HepG2 (cell line): ENCODE measurements around the gene PPP2R5D. TPM values are rescaled to one million over a fixed set of nuclear protein-coding genes. Genes with fewer than 3 reads are reported as not detected.

Experiments
- ATAC-seq: fragments of 200-7000 bp; cut with Tn5 transposase; 3 replicates; pipeline ENCODE4 v1.9.1; 2020; ENCODE audit warnings: mild to moderate bottlenecking, moderate library complexity
- BruUV-seq: library from RNA; stranded (reverse); fragments of 400-500 nt; replicated peaks from 2 replicates; lab custom pipeline; 2021; lab: Mats Ljungman, UMichigan
- CTCF ChIA-PET: fragments of 300-600 bp; formaldehyde crosslinking; extraction: SDS; loops from one replicate; lab custom pipeline; 2021; ENCODE audit warnings: low total read pairs, inconsistent platforms, low intra/inter-chr PET ratio; lab: Yijun Ruan, JAX
- POLR2A ChIA-PET: fragments of 350-600 bp; sonication (Branson Sonifier 250); formaldehyde crosslinking; loops from one replicate; lab custom pipeline; 2020; ENCODE audit warnings: antibody characterized with exemption, inconsistent platforms; lab: Yijun Ruan, JAX
- DNase-seq: peaks from one replicate; pipeline ENCODE4 v3.0.0-alpha.2; 2015; ENCODE audit warnings: low spot score
- FAIRE-seq: peaks from 3 replicates; lab custom pipeline; 2011; peaks lifted over from hg19 to GRCh38; lab: Jason Lieb, UNC
- H2AFZ ChIP-seq: one replicate; pipeline ENCODE4 v1.6.1; 2011; ENCODE audit warnings: low read length, inconsistent platforms
- H3K27ac ChIP-seq: fragments of 300-600 bp; 3 replicates; pipeline ENCODE4 v1.8.0; 2011; ENCODE audit warnings: mixed run types, mild to moderate bottlenecking, mixed read lengths, low read length, inconsistent platforms; ENCODE audit not compliant: insufficient read depth; ENCODE audit errors: extremely low read length
- H3K27me3 ChIP-seq, 2 experiments: fragments of 200-600 bp in 1 of 2; 2 replicates in 1 of 2; 3 replicates in 1 of 2; pipeline versions ENCODE4 v1.6.0 to v1.8.0; 2011; ENCODE audit warnings: low read length in 2 of 2, mild to moderate bottlenecking in 2 of 2, moderate library complexity in 2 of 2, inconsistent platforms in 1 of 2; ENCODE audit not compliant: insufficient read depth in 2 of 2, control insufficient read depth in 1 of 2
- H3K36me3 ChIP-seq, 2 experiments: fragments of 200-600 bp in 1 of 2; replicated peaks in 1 of 2; 2 replicates in 1 of 2; 3 replicates in 1 of 2; pipeline versions ENCODE4 v1.5.1 to v1.8.0; 2011; ENCODE audit warnings: low read length in 2 of 2, inconsistent platforms in 1 of 2; ENCODE audit not compliant: insufficient read depth in 2 of 2, control insufficient read depth in 1 of 2
- H3K4me1 ChIP-seq: 2 replicates; pipeline ENCODE4 v1.5.1; 2012; ENCODE audit warnings: low read length, inconsistent platforms; ENCODE audit not compliant: insufficient read depth
- H3K4me2 ChIP-seq: 2 replicates; pipeline ENCODE4 v1.6.0; 2011; ENCODE audit warnings: low read depth, low read length, inconsistent platforms
- H3K4me3 ChIP-seq, 3 experiments: fragments of 200-600 bp in 1 of 3; sonication (generic), shearing (Covaris generic) in 1 of 3; replicated peaks in 1 of 3; 2 replicates each; pipeline ENCODE4 v1.5.1; 2011 to 2016; ENCODE audit warnings: low read length in 3 of 3, inconsistent platforms in 2 of 3, low read depth in 2 of 3, mild to moderate bottlenecking in 2 of 3, control low read depth in 1 of 3, mixed read lengths in 1 of 3; ENCODE audit not compliant: insufficient read depth in 1 of 3
- H3K79me2 ChIP-seq: one replicate; pipeline ENCODE4 v1.6.1; 2011; ENCODE audit warnings: low read length, inconsistent platforms; ENCODE audit not compliant: insufficient read depth
- H3K9ac ChIP-seq: 2 replicates; pipeline ENCODE4 v1.6.0; 2011; ENCODE audit warnings: mild to moderate bottlenecking, low read depth, low read length, inconsistent platforms; ENCODE audit not compliant: insufficient read depth
- H3K9me3 ChIP-seq: 2 replicates; pipeline ENCODE4 v1.5.1; 2012; ENCODE audit warnings: mild to moderate bottlenecking, low read length
- H4K20me1 ChIP-seq: 2 replicates; pipeline ENCODE4 v1.6.0; 2011; ENCODE audit warnings: inconsistent platforms, mild to moderate bottlenecking, low read length, moderate library complexity; ENCODE audit not compliant: insufficient read depth
- ARID2 ChIP-seq: sonication (generic); formaldehyde crosslinking; IDR thresholded peaks from 2 replicates; pipeline ENCODE4 v1.8.1; 2022; ENCODE audit warnings: mild to moderate bottlenecking, missing genetic modification reagents, borderline replicate concordance
- ATF7-NPFF ChIP-seq: sonication (generic); formaldehyde crosslinking; IDR thresholded peaks from 2 replicates; pipeline ENCODE4 v1.8.1; 2023; ENCODE audit warnings: mild to moderate bottlenecking, low read depth, missing genetic modification reagents, moderate library complexity
- BCL6 ChIP-seq: IDR thresholded peaks from 2 replicates; pipeline ENCODE4 v1.6.1; 2016; ENCODE audit warnings: missing genetic modification reagents, missing compliant biosample characterization
- CEBPB ChIP-seq: IDR thresholded peaks from 2 replicates; pipeline ENCODE4 v1.6.1; 2011; ENCODE audit warnings: low read depth, low read length, improper control_type of control experiment, borderline replicate concordance
- ISX ChIP-seq: sonication (generic); formaldehyde crosslinking; conservative IDR thresholded peaks from 2 replicates; pipeline ENCODE4 v1.5.0; 2020; ENCODE audit warnings: missing genetic modification reagents
- MED13 ChIP-seq: sonication (generic); formaldehyde crosslinking; IDR thresholded peaks from 2 replicates; pipeline ENCODE4 v1.5.0; 2020; ENCODE audit warnings: missing genetic modification reagents
- MIER3 ChIP-seq: IDR thresholded peaks from 2 replicates; pipeline ENCODE4 v1.6.1; 2016; ENCODE audit warnings: missing compliant biosample characterization, borderline replicate concordance
- MLLT10 ChIP-seq: sonication (generic); formaldehyde crosslinking; IDR thresholded peaks from 2 replicates; pipeline ENCODE4 v1.4.0; 2020; ENCODE audit warnings: missing genetic modification reagents
- NR2F2 ChIP-seq: IDR thresholded peaks from 2 replicates; pipeline ENCODE4 v1.6.1; 2012; ENCODE audit warnings: low read depth, inconsistent platforms, borderline replicate concordance
- SMAD9 ChIP-seq: sonication (generic); formaldehyde crosslinking; IDR thresholded peaks from 2 replicates; pipeline ENCODE4 v1.5.1; 2020; ENCODE audit warnings: mild to moderate bottlenecking, missing genetic modification reagents
- TAF15 ChIP-seq: fragments of 200-400 bp; formaldehyde crosslinking; IDR thresholded peaks from one replicate; pipeline ENCODE4 v1.6.1; 2018; ENCODE audit warnings: mild to moderate bottlenecking, low read depth, low read length; ENCODE audit not compliant: poor library complexity, severe bottlenecking
- TGIF2 ChIP-seq: IDR thresholded peaks from 2 replicates; pipeline ENCODE4 v1.6.1; 2016; ENCODE audit warnings: control low read depth, missing compliant biosample characterization
- ZBTB38 ChIP-seq: sonication (generic); formaldehyde crosslinking; IDR thresholded peaks from 2 replicates; pipeline ENCODE4 v1.5.1; 2020; ENCODE audit warnings: mild to moderate bottlenecking, missing genetic modification reagents
- ZNF10 ChIP-seq: sonication (generic); formaldehyde crosslinking; IDR thresholded peaks from 2 replicates; pipeline ENCODE4 v1.4.0; 2020; ENCODE audit warnings: mild to moderate bottlenecking, low read depth, missing genetic modification reagents, borderline replicate concordance
- ZNF7 ChIP-seq: IDR thresholded peaks from 2 replicates; pipeline ENCODE4 v1.6.1; 2016; ENCODE audit warnings: missing biosample characterization, missing genetic modification reagents
- WGBS: methylation state at CpG from one replicate; pipeline ENCODE4 v1.1.6; 2017; ENCODE audit warnings: low lambda C conversion rate; 5-methylcytosine and 5-hydroxymethylcytosine counted together
- in situ Hi-C: cut with HindIII; loops from 2 replicates; pipeline ENCODE4 v1.10.0; 2017; ENCODE audit warnings: low pct_unique_long_range_greater_than_20kb; ENCODE audit not compliant: extremely low pct_ligation_motif_present
- intact Hi-C: fragments of 100-400 bp; cut with micrococcal nuclease; formaldehyde crosslinking; loops from one replicate; pipeline ENCODE4 v1.10.0; 2022; ENCODE audit not compliant: unreplicated experiment
- polyA plus RNA-seq, 8 experiments: library from polyadenylated mRNA; depleted of rRNA in 3 of 8; stranded (reverse) in 7 of 8; unstranded in 1 of 8; fragments of >200 nt; fragmentation: Illumina TruSeq in 4 of 8; extraction: Trizol in 4 of 8; gene quantifications; 2 replicates each; pipeline versions ENCODE4 v1.2.1 to v1.2.3, GENCODE V29; 2011 to 2016; ENCODE audit warnings: low read depth in 4 of 8, missing spikeins in 1 of 8, mixed read lengths in 1 of 8; ENCODE audit not compliant: insufficient read depth in 1 of 8
- total RNA-seq, 5 experiments: library from RNA; depleted of rRNA; stranded (reverse); fragments of >200 nt; fragmentation: Illumina TruSeq; extraction: Trizol; gene quantifications; 2 replicates each; pipeline ENCODE4 v1.2.3, GENCODE V29; 2016; ENCODE audit warnings: low read depth in 1 of 5
- TF ChIP-seq, protein P1 (sequence below): sonication (generic); formaldehyde crosslinking; IDR thresholded peaks from 2 replicates; pipeline ENCODE4 v1.8.0; 2022; ENCODE audit warnings: missing genetic modification reagents, mild to moderate bottlenecking, moderate library complexity, borderline replicate concordance
- TF ChIP-seq, protein P2 (sequence below): sonication (generic); formaldehyde crosslinking; IDR thresholded peaks from 2 replicates; pipeline ENCODE4 v1.4.0; 2020; ENCODE audit warnings: missing genetic modification reagents, borderline replicate concordance
- TF ChIP-seq, protein P3 (sequence below): IDR thresholded peaks from 2 replicates; pipeline ENCODE4 v1.6.1; 2016; ENCODE audit warnings: low read depth, control low read depth

The PPP2R5D gene
- total and polyA plus RNA-seq, 2 of the 13 experiments (the other 11 are each of a cell fraction or from before 2014, with no cell fraction given): 53.7 to 60.4 TPM

DNA sequence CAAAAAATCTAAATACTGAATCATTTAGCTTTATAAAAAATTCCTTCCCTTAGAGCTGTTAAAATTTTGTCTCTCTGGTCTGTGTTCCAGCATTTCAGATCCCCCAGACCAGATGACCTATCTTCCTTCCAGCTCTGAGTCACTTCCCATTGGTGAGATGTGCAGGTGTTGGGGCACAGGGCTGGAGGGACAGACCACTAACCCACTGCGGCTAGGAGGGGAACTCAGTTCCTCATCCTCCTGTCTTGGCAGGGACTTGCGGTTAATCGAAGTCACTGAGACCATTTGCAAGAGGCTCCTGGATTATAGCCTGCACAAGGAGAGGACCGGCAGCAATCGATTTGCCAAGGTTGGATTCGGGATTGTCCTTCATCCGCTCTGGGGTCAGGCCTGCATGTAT is 49.0 kb upstream of the PPP2R5D start:
- in situ Hi-C loops (no loop called here), intact Hi-C loops (loop anchor here (5.0 kb wide), 1 partner anchor 33 kb away; no protein-coding TSS in a partner anchor)
- no peak overlapping the region for H3K4me3 ChIP-seq
- TF ChIP-seq ZNF7 (CRISPR knock-in tag) (no peak), CEBPB (no peak), NR2F2 (no peak), MED13 (CRISPR knock-in tag) (no peak), SMAD9 (CRISPR knock-in tag) (no peak), ZNF10 (CRISPR knock-in tag) (no peak), ARID2 (CRISPR knock-in tag) (no peak), BCL6 (CRISPR knock-in tag) (no peak), MIER3 (CRISPR knock-in tag) (no peak), TGIF2 (CRISPR knock-in tag) (no peak), ZBTB38 (CRISPR knock-in tag) (no peak), MLLT10 (CRISPR knock-in tag) (no peak), ISX (no peak), TAF15 (no peak), ATF7-NPFF (CRISPR knock-in tag) (no peak)
- TF ChIP-seq, protein P1, sequence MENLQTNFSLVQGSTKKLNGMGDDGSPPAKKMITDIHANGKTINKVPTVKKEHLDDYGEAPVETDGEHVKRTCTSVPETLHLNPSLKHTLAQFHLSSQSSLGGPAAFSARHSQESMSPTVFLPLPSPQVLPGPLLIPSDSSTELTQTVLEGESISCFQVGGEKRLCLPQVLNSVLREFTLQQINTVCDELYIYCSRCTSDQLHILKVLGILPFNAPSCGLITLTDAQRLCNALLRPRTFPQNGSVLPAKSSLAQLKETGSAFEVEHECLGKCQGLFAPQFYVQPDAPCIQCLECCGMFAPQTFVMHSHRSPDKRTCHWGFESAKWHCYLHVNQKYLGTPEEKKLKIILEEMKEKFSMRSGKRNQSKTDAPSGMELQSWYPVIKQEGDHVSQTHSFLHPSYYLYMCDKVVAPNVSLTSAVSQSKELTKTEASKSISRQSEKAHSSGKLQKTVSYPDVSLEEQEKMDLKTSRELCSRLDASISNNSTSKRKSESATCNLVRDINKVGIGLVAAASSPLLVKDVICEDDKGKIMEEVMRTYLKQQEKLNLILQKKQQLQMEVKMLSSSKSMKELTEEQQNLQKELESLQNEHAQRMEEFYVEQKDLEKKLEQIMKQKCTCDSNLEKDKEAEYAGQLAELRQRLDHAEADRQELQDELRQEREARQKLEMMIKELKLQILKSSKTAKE (CRISPR knock-in tag): no peak
- TF ChIP-seq, protein P2, sequence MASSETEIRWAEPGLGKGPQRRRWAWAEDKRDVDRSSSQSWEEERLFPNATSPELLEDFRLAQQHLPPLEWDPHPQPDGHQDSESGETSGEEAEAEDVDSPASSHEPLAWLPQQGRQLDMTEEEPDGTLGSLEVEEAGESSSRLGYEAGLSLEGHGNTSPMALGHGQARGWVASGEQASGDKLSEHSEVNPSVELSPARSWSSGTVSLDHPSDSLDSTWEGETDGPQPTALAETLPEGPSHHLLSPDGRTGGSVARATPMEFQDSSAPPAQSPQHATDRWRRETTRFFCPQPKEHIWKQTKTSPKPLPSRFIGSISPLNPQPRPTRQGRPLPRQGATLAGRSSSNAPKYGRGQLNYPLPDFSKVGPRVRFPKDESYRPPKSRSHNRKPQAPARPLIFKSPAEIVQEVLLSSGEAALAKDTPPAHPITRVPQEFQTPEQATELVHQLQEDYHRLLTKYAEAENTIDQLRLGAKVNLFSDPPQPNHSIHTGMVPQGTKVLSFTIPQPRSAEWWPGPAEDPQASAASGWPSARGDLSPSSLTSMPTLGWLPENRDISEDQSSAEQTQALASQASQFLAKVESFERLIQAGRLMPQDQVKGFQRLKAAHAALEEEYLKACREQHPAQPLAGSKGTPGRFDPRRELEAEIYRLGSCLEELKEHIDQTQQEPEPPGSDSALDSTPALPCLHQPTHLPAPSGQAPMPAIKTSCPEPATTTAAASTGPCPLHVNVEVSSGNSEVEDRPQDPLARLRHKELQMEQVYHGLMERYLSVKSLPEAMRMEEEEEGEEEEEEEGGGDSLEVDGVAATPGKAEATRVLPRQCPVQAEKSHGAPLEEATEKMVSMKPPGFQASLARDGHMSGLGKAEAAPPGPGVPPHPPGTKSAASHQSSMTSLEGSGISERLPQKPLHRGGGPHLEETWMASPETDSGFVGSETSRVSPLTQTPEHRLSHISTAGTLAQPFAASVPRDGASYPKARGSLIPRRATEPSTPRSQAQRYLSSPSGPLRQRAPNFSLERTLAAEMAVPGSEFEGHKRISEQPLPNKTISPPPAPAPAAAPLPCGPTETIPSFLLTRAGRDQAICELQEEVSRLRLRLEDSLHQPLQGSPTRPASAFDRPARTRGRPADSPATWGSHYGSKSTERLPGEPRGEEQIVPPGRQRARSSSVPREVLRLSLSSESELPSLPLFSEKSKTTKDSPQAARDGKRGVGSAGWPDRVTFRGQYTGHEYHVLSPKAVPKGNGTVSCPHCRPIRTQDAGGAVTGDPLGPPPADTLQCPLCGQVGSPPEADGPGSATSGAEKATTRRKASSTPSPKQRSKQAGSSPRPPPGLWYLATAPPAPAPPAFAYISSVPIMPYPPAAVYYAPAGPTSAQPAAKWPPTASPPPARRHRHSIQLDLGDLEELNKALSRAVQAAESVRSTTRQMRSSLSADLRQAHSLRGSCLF (CRISPR knock-in tag): no peak
- TF ChIP-seq, protein P3, sequence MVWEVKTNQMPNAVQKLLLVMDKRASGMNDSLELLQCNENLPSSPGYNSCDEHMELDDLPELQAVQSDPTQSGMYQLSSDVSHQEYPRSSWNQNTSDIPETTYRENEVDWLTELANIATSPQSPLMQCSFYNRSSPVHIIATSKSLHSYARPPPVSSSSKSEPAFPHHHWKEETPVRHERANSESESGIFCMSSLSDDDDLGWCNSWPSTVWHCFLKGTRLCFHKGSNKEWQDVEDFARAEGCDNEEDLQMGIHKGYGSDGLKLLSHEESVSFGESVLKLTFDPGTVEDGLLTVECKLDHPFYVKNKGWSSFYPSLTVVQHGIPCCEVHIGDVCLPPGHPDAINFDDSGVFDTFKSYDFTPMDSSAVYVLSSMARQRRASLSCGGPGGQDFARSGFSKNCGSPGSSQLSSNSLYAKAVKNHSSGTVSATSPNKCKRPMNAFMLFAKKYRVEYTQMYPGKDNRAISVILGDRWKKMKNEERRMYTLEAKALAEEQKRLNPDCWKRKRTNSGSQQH (CRISPR knock-in tag): no peak
- H4K20me1 ChIP-seq: no peaks in the 10 kb centered on the region
- no peaks in the 10 kb centered on the region for H3K9me3 ChIP-seq
- H3K27me3 ChIP-seq: no peaks in the 10 kb centered on the region; a peak in 1 of 5 replicates
- no peak overlapping the region for H2AFZ ChIP-seq
- H3K4me1 ChIP-seq: peaks cover 66% of the 10 kb centered on the region
- no peak overlapping the region for H3K27ac ChIP-seq
- WGBS: 98% methylated on average over 7 of the region's 7 CpGs
- H3K9ac ChIP-seq: no peak overlapping the region
- FAIRE-seq: no peak
- H3K79me2 ChIP-seq: peaks cover 34% of the 10 kb centered on the region
- CTCF ChIA-PET: no interaction called here
- H3K4me2 ChIP-seq: no peak overlapping the region
- H3K36me3 ChIP-seq: peaks cover 15 to 41% of the 10 kb centered on the region in 2 experiments
- POLR2A ChIA-PET: no interaction called here
- no peak for DNase-seq
- no peak for ATAC-seq
- no TSS peak for BruUV-seq
